Gastrocnemius medialis (tissue), 4 donors: ENCODE data around the gene HDGFL2.

ENCODE experiments used
- POLR2A ChIP-seq, 2 donors: fragments of 450-650 bp; IDR thresholded peaks; one replicate each; pipeline ENCODE4 v1.6.1; 2017; ENCODE audit warnings: antibody characterized with exemption in 2 of 2, mild to moderate bottlenecking in 2 of 2, moderate library complexity in 2 of 2
- TF ChIP-seq, protein P1 (sequence below), 5 experiments: fragments of 450-650 bp in 3 of 5; fragments of 200-600 bp in 2 of 5; sonication (generic) in 2 of 5; IDR thresholded peaks in 4 of 5; conservative IDR thresholded peaks in 1 of 5; 1 replicate in 4 of 5; 2 replicates in 1 of 5; pipeline ENCODE4 v1.5.1; 2016 to 2019; ENCODE audit warnings: antibody characterized with exemption in 5 of 5, mild to moderate bottlenecking in 3 of 5, moderate library complexity in 3 of 5

- TF ChIP-seq, protein P1, sequence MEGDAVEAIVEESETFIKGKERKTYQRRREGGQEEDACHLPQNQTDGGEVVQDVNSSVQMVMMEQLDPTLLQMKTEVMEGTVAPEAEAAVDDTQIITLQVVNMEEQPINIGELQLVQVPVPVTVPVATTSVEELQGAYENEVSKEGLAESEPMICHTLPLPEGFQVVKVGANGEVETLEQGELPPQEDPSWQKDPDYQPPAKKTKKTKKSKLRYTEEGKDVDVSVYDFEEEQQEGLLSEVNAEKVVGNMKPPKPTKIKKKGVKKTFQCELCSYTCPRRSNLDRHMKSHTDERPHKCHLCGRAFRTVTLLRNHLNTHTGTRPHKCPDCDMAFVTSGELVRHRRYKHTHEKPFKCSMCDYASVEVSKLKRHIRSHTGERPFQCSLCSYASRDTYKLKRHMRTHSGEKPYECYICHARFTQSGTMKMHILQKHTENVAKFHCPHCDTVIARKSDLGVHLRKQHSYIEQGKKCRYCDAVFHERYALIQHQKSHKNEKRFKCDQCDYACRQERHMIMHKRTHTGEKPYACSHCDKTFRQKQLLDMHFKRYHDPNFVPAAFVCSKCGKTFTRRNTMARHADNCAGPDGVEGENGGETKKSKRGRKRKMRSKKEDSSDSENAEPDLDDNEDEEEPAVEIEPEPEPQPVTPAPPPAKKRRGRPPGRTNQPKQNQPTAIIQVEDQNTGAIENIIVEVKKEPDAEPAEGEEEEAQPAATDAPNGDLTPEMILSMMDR (IDR thresholded peaks at IDR 0.05 in 4 of 5, conservative IDR thresholded peaks at IDR 0.05 in 1 of 5): no peak
- TF ChIP-seq POLR2A (IDR thresholded peaks at IDR 0.05): no peak
Measured at GRCh38 chr19:4504891-4505569, 32.9 kb downstream of the HDGFL2 start.
